Neural cell (in vitro differentiated cells): ENCODE results near the gene RFX2.

Experiments used
- CTCF ChIP-seq: fragments of 450-650 bp; IDR thresholded peaks from 2 replicates; pipeline ENCODE4 v1.5.1; 2014; ENCODE audit warnings: antibody characterized with exemption, mild to moderate bottlenecking, moderate library complexity; ENCODE audit not compliant: poor library complexity, severe bottlenecking
- EZH2 ChIP-seq: fragments of 200-600, 300-800 bp; shearing (Covaris generic), sonication (generic); IDR thresholded peaks from 2 replicates; pipeline ENCODE4 v1.6.1; 2014; ENCODE audit warnings: antibody characterized with exemption, low read length, borderline replicate concordance, mild to moderate bottlenecking; ENCODE audit not compliant: insufficient read depth, poor library complexity, severe bottlenecking
- MXI1 ChIP-seq: fragments of 450-650 bp; conservative IDR thresholded peaks from 2 replicates; pipeline ENCODE4 v1.6.1; 2014; ENCODE audit warnings: antibody characterized with exemption, mild to moderate bottlenecking; ENCODE audit not compliant: poor library complexity, severe bottlenecking
- REST ChIP-seq: IDR thresholded peaks from 2 replicates; pipeline ENCODE4 v1.6.1; 2012; ENCODE audit warnings: borderline replicate concordance
- TAF1 ChIP-seq: IDR thresholded peaks from 2 replicates; pipeline ENCODE4 v1.6.1; 2012; ENCODE audit warnings: low read depth

- TF ChIP-seq REST (no peak), CTCF (no peak), MXI1 (no peak), EZH2 (no peak), TAF1 (no peak)
Measured at GRCh38 chr19:5953030-5953589, 157.2 kb downstream of the RFX2 start.
